ENCODE results near the gene NAT9.

Gene NAT9

DNA sequence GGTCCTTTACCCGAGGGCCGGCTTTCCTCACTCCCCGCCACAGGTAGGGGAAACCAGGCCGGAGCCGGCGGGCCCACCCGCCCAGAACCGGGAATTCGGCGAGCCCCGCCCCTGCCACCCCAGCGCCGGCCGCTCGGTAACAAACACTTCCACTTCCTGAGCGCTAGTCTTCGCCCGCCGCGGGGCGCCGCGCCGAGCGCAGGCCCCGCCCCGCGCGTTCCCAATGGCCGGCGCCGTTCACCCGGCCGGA, 27.9 kb downstream of the NAT9 start (continued):
- TF ChIP-seq, protein P1, sequence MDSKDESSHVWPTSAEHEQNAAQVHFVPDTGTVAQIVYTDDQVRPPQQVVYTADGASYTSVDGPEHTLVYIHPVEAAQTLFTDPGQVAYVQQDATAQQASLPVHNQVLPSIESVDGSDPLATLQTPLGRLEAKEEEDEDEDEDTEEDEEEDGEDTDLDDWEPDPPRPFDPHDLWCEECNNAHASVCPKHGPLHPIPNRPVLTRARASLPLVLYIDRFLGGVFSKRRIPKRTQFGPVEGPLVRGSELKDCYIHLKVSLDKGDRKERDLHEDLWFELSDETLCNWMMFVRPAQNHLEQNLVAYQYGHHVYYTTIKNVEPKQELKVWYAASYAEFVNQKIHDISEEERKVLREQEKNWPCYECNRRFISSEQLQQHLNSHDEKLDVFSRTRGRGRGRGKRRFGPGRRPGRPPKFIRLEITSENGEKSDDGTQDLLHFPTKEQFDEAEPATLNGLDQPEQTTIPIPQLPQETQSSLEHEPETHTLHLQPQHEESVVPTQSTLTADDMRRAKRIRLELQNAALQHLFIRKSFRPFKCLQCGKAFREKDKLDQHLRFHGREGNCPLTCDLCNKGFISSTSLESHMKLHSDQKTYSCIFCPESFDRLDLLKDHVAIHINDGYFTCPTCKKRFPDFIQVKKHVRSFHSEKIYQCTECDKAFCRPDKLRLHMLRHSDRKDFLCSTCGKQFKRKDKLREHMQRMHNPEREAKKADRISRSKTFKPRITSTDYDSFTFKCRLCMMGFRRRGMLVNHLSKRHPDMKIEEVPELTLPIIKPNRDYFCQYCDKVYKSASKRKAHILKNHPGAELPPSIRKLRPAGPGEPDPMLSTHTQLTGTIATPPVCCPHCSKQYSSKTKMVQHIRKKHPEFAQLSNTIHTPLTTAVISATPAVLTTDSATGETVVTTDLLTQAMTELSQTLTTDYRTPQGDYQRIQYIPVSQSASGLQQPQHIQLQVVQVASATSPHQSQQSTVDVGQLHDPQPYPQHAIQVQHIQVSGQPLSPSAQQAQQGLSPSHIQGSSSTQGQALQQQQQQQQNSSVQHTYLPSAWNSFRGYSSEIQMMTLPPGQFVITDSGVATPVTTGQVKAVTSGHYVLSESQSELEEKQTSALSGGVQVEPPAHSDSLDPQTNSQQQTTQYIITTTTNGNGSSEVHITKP (tag by site-specific recombination; IDR thresholded peaks at IDR 0.05), result 0 out of 2 replicates have a peak, but pooled peaks have one; percentile 26
- TF ChIP-seq IKZF3 (tag by site-specific recombination; IDR thresholded peaks at IDR 0.05), result 0 out of 2 replicates have a peak, but pooled peaks have one; percentile 21

DNA sequence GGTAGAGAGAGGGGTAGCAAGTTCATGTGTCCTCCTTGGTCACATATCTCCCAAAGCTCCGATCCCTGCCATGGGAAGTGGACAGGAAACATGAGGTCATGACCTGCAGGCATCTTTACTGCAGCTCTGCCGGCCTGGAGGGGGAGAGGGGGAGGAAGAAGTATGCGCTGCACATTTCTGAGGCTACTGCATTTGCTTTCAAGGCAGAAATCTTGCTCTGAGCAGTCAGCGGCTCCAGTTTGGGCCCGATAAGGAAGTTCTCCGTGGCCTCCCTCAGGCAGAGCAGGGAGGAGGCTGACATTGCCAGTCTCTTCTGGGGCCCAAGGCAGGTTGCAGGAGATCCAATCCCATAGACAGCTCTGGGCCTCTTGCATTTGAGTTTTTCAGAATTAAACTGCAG, 29.2 kb downstream of the NAT9 start:
- Histone ChIP-seq H3K4me3 (ENCODE audit: low read depth, low read length) (no peak overlapping the region), H3K27ac (ENCODE audit: extremely low read depth, low read depth, low read length) (no peak overlapping the region), H3K9me3 (ENCODE audit: control insufficient read depth, insufficient read depth, low read depth, low read length) (no peaks in the 10 kb centered on the region), H3K4me1 (ENCODE audit: control insufficient read depth, insufficient read depth, low read length) (peaks cover 7% of the 10 kb centered on the region), H3K36me3 (ENCODE audit: control insufficient read depth in 2 of 2, insufficient read depth in 1 of 2, low read length in 2 of 2) (no peaks in the 10 kb centered on the region)
- POLR2A ChIA-PET, result interaction anchor here (0.6 to 2.1 kb wide), 6 partner anchors 22 to 148 kb away, joined by 3 to 17 read pairs (median 4); partner anchors contain the start of genes FDXR and NAT9
- CTCF ChIA-PET, result interaction anchor here (0.6 to 4.7 kb wide), 11 partner anchors 11 to 211 kb away, joined by 3 to 84 read pairs (median 36); partner anchors contain the start of genes GRIN2C, NAT9 and RAB37
- TF ChIP-seq, protein P2, sequence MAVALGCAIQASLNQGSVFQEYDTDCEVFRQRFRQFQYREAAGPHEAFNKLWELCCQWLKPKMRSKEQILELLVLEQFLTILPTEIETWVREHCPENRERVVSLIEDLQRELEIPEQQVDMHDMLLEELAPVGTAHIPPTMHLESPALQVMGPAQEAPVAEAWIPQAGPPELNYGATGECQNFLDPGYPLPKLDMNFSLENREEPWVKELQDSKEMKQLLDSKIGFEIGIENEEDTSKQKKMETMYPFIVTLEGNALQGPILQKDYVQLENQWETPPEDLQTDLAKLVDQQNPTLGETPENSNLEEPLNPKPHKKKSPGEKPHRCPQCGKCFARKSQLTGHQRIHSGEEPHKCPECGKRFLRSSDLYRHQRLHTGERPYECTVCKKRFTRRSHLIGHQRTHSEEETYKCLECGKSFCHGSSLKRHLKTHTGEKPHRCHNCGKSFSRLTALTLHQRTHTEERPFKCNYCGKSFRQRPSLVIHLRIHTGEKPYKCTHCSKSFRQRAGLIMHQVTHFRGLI (tag by site-specific recombination; IDR thresholded peaks at IDR 0.05), result no peak
- 0 out of 2 replicates have a peak, but pooled peaks have one; percentile 4 for TF ChIP-seq ZBTB20 (tag by site-specific recombination; IDR thresholded peaks at IDR 0.05)

DNA sequence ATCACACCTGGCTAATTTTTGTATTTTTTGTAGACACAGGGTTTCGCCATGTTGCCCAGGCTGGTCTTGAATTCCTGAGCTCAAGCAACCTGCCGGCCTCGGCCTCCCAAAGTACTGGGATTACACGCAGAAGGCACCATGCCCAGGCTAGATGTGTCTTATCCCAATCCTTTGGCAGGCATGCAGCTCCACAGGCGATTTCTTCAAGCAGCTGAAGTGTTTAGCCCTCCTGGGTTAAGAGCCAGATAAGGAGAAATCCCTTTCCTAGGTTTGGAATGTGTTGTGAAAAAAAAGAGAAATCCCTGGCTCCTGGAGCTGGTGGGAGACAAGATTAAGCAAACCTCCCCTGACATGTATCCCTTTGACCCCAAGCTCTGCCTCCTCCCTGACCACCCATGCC, 29.8 kb downstream of the NAT9 start:
- ChIA-PET CTCF (interaction anchor here (0.7 to 4.7 kb wide), 18 partner anchors 10 to 211 kb away, joined by 3 to 84 read pairs (median 19); partner anchors contain the start of genes GRIN2C, NAT9 and RAB37), POLR2A (interaction anchor here (0.6 to 2.1 kb wide), 5 partner anchors 30 to 149 kb away, joined by 3 to 17 read pairs (median 4); partner anchors contain the start of genes FDXR and NAT9)
- Histone ChIP-seq H3K9me3 (ENCODE audit: control insufficient read depth, insufficient read depth, low read depth, low read length) (no peaks in the 10 kb centered on the region), H3K36me3 (ENCODE audit: control insufficient read depth in 2 of 2, insufficient read depth in 1 of 2, low read length in 2 of 2) (no peaks in the 10 kb centered on the region), H3K4me3 (ENCODE audit: low read depth, low read length) (no peak overlapping the region), H3K27ac (ENCODE audit: extremely low read depth, low read depth, low read length) (no peak overlapping the region), H3K4me1 (ENCODE audit: control insufficient read depth, insufficient read depth, low read length) (peaks cover 7% of the 10 kb centered on the region)
- TF ChIP-seq, protein P3, sequence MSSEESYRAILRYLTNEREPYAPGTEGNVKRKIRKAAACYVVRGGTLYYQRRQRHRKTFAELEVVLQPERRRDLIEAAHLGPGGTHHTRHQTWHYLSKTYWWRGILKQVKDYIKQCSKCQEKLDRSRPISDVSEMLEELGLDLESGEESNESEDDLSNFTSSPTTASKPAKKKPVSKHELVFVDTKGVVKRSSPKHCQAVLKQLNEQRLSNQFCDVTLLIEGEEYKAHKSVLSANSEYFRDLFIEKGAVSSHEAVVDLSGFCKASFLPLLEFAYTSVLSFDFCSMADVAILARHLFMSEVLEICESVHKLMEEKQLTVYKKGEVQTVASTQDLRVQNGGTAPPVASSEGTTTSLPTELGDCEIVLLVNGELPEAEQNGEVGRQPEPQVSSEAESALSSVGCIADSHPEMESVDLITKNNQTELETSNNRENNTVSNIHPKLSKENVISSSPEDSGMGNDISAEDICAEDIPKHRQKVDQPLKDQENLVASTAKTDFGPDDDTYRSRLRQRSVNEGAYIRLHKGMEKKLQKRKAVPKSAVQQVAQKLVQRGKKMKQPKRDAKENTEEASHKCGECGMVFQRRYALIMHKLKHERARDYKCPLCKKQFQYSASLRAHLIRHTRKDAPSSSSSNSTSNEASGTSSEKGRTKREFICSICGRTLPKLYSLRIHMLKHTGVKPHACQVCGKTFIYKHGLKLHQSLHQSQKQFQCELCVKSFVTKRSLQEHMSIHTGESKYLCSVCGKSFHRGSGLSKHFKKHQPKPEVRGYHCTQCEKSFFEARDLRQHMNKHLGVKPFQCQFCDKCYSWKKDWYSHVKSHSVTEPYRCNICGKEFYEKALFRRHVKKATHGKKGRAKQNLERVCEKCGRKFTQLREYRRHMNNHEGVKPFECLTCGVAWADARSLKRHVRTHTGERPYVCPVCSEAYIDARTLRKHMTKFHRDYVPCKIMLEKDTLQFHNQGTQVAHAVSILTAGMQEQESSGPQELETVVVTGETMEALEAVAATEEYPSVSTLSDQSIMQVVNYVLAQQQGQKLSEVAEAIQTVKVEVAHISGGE (tag by site-specific recombination; conservative IDR thresholded peaks at IDR 0.05; ENCODE audit: low read depth), result no peak
- TF ChIP-seq IKZF3 (tag by site-specific recombination; IDR thresholded peaks at IDR 0.05), result 0 out of 2 replicates have a peak, but pooled peaks have one; percentile 10

DNA sequence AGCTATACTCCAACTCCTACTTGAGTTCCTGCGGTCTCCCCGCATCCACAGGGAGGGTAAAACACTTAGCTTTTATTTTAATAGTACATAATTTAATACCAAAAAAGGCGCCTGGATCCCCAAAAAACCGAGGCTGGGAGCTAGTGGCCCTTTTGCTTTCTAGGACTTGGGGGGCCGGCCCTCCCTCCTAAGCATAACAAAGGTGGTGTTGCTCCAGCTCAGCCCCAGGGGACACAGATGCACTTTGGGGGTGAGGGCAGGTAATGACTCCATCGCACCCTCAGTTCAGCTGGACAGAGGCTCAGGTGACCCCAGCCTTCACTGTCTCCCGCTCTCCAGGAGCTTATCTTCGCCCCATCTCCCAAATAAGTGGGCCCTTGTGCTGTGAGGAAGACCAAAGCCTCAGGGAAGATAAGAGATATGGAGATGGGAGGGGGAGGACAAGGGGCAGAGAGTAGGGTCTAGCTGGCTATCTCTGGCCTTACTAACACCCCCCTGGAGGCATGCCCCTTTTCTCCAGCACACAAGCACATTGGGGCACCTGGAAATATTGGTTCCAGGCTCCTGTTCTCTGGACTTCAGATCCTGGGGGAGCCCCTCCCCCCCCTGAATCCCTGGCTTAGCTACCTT, 30.5 kb downstream of the NAT9 start:
- Histone ChIP-seq H3K4me1 (ENCODE audit: control insufficient read depth, insufficient read depth, low read length) (peaks cover 7% of the 10 kb centered on the region), H3K4me3 (ENCODE audit: low read depth, low read length) (no peak overlapping the region)

More for the DNA sequence above, 30.5 kb downstream of the NAT9 start:
- H3K36me3 ChIP-seq (ENCODE audit: control insufficient read depth in 2 of 2, insufficient read depth in 1 of 2, low read length in 2 of 2), result no peaks in the 10 kb centered on the region
- no peaks in the 10 kb centered on the region for H3K9me3 ChIP-seq (ENCODE audit: control insufficient read depth, insufficient read depth, low read depth, low read length)
- CTCF ChIA-PET, result interaction anchor here (0.6 to 4.7 kb wide), 37 partner anchors 7 to 1504 kb away, joined by 3 to 84 read pairs (median 5); partner anchors contain the start of genes GRIN2C, NAT9 and RAB37
- H3K27ac ChIP-seq (ENCODE audit: extremely low read depth, low read depth, low read length), result no peak overlapping the region
- TF ChIP-seq, protein P4, sequence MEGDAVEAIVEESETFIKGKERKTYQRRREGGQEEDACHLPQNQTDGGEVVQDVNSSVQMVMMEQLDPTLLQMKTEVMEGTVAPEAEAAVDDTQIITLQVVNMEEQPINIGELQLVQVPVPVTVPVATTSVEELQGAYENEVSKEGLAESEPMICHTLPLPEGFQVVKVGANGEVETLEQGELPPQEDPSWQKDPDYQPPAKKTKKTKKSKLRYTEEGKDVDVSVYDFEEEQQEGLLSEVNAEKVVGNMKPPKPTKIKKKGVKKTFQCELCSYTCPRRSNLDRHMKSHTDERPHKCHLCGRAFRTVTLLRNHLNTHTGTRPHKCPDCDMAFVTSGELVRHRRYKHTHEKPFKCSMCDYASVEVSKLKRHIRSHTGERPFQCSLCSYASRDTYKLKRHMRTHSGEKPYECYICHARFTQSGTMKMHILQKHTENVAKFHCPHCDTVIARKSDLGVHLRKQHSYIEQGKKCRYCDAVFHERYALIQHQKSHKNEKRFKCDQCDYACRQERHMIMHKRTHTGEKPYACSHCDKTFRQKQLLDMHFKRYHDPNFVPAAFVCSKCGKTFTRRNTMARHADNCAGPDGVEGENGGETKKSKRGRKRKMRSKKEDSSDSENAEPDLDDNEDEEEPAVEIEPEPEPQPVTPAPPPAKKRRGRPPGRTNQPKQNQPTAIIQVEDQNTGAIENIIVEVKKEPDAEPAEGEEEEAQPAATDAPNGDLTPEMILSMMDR (tag by site-specific recombination; IDR thresholded peaks at IDR 0.05), result no peak
- peak; percentile 88 for TF ChIP-seq ZNF664 (tag by site-specific recombination; IDR thresholded peaks at IDR 0.05)
- POLR2A ChIA-PET, result interaction anchor here (0.6 to 2.1 kb wide), 5 partner anchors 30 to 127 kb away, joined by 3 to 17 read pairs (median 4); partner anchors contain the start of genes FDXR and NAT9
